GM15510 (cell line): Measurements from ENCODE around the gene TNFAIP8L1.

Experiments used
- POLR2A ChIP-seq: IDR thresholded peaks from 3 replicates; pipeline ENCODE4 v1.6.1; 2011; ENCODE audit warnings: borderline replicate concordance; ENCODE audit not compliant: insufficient read length; ENCODE audit errors: extremely low read depth

TNFAIP8L1 gene

DNA sequence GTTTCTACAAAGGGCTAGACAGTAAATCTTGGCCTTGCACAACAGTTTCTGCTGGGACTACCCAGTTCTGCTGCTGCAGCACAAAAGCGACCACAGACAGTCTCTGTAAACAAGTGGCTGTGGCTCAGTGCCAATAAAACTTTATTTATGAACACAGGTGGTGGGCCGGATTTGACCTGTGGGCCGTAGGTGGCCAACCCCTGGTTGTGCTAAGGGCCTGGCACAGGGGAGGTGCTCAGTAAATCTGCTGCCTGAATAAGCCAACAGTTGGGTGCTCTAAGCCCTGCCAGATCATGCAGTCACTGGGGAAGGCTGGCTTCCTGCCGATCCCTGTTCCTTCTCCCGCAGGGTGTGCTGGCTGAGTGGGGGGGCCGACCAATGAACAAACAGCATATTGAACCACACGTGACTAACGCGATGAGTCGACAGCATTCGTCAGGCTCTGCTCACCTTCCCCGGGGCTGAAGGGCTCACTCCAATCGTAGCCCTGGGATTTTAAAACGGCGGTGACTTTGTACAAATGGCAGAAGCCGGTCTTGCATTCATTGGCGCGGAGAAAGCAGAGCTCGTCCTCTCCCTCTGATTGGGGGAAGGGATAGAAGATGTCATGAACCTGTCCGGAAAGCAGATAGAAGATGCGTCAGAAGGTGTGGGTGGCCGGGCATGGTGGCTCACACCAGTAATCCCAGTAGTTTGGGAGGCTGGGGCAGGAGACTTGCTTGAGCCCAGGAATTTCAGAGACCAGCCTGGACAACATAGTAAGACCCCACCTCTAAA lies 55.1 kb downstream of the TNFAIP8L1 start:
- TF ChIP-seq POLR2A = no peak

DNA sequence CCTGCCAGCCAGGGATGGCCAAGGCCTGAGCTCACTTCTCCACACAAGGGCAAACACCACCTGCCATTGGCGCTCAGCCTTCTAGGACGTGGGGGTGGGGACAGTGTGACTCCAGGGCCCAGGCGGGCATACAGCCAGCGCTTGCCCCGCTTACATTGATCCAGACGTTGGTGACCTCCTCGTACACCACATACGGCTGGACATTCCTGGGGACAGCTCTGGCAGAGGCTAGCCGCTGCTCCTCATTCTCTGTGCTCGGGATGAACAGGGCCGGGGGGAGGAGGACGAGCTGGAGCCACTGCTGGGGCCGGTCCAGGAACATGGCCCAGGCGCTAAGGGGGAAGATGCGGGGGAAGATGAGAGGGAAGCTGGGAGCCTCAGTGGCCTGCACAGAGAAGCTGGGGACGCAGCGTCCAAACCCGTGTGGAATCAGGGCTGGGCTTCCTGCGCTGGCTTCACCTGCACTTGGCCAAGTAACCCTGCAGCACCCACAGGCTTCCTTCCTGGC lies 56.0 kb downstream of the TNFAIP8L1 start:
- TF ChIP-seq POLR2A = no peak

DNA sequence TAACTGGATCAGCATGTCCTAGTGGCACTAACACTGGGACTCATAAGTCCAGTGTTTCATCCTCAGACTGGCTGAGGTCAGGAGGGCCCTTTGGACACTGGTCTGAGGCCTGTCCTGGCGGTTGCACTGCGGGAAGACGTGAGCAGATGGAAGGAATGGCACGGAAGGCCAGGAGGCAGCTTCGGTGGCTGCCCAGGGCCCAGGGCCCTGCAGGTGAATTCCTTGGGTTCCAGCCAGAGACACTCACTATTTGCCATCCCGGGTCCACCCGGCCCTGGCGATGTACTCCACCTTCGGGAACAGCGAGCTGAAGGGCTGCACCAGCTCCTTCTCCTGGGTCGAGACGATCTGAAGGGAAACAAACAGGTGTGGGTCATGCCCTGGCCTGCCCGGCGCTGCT lies 58.0 kb downstream of the TNFAIP8L1 start:
- no peak for TF ChIP-seq POLR2A

DNA sequence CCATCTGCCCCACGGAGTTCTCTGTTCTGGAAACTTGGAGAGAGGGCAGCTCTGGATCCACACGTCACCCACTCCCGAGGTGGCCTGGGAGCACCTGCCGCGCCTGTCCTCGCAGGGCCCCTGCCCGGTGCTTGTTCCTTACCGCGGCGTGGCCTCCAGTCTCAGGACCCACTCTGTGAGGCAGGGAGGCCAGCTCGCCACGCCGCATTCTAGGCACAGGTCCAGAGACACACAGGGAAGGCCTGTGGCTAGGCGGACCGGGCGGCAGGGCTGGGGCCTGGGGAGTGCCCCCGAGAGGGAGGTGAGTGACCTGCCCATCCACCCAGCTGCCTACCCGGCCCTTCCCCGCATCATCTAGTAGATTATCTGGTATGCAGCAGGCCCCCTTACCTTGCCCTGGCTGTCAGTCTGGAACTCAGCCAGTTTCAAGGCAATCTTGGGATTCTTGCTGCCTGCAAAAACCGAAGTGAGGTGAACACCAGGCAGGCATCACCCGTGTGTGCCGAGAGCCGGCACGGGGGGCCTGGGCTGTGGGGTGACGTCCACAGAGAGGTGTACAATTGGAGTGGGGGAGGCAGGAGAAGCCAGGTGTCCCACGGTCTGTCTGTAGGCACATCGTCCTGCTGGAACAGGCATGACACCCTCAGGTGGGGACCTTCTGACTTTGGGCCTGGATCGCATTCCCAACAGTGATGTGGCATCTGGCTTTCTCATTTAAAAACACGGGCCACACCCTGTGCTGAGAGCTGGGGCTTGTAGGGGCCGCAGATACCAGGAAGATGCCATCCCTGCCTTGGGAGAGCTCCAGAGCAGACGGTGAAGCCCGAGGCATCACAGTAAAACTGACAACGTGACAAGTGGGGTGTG lies 60.7 kb downstream of the TNFAIP8L1 start:
- no peak for TF ChIP-seq POLR2A

DNA sequence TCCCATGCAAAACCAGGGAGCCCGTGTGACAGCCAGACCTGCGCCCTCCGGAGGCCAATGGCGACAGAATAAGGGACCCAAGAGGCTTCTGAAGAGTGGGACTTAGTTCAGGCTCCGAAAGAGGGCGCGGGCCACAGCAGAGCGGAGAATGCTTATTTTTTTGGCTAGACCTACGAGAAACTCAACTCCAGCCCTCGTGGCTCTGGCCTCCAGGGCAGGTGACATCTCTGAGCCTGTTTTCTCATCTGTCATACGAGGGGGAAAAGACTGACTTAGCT lies 61.3 kb downstream of the TNFAIP8L1 start:
- TF ChIP-seq POLR2A = no peak

DNA sequence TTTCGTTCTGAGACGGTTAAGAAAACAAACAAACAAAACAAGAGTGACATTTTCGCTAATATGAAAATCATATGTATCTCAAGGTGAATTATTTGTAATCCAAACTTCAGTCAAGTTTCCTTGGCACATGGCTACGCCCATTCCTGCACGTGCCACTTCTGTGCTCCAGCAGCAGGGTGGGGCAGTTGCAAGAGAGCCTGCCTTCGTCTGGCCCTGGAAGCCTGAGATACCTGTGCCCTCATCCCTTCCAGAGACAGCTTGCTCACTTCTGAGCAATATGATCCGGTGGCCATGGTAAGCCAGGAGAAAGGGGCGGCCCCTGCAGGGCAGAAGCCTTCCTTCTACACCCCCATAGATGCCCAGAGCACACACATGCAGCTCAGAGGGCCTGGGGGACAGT lies 62.2 kb downstream of the TNFAIP8L1 start:
- TF ChIP-seq POLR2A = no peak

DNA sequence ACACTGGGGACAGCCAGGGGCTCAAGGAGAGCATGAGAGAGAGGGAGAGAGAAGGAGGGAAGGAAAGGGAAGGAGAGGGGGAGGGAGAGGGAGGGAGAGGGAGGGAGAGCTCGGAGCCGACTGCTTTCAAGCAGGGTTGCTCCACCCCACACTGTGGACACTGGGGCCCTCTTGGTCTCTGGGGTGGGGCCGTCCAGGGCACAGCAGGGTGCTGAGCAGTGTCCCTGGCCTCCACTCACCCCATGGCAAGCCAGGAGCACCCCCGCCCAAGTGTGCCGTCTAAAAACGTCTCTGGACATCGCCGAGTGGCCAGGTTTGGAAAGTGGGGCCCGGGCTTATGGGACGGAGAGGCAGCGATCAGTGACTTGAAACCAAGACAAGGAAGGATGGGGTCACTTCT lies 63.4 kb downstream of the TNFAIP8L1 start:
- TF ChIP-seq POLR2A = no peak

DNA sequence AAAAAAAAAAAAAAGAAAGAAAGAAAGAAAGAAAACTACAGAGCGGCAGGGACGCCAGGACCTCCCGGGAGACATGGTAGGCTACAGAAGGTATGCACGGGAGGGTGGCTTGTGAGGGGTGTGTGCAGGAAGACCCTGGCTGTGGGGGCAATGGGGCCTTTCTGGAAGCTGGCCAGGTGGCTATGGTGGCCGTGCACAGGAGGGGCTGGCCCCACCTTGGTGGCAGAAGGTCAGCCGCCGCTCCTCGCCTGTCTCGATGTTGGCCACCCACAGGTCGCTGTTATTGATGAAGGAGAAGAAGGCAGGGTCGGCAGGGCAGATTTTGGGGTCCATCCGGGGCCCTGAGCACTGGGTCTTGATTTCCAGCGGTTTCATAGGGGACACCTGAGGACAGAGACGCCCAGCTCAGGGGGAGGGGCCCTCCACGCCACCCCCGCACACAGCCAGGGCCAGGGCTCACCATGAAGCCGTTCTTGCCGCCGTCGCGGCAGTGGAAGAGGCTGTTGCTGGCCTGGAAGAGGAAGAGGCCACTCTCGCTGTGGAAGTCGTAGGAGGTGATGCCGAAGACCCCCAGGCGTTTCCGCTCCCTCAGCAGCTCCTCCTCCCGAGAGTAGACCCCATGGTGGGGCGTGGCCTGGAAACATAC lies 64.5 kb downstream of the TNFAIP8L1 start:
- TF ChIP-seq POLR2A = no peak

DNA sequence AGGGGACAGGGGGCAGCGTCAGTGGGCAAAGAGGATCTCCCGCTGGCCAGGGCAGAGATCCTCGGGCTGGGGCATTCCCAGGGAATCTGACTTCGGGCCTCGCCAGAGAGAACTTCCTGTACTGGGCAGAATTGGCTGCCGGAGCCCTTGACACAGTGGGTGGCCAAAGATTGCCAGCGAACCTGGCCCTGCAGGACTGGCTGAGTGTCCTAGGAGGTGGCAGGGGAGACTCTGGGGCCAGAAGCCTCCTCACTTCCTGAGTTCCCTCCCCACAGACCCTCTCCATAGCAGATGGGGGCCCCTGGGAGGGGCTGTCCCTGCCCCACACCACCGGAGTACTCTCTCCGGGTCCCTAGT lies 65.0 kb downstream of the TNFAIP8L1 start:
- no peak for TF ChIP-seq POLR2A
